GM18873 (cell line): ENCODE results near the gene KCP.

Experiments
- ATAC-seq: cut with Tn5 transposase; IDR thresholded peaks from one replicate; pipeline ENCODE4 v1.9.1; 2021; ENCODE audit warnings: mild to moderate bottlenecking, moderate library complexity, moderate number of reproducible peaks; ENCODE audit not compliant: unreplicated experiment, low FRiP score

The KCP gene

DNA sequence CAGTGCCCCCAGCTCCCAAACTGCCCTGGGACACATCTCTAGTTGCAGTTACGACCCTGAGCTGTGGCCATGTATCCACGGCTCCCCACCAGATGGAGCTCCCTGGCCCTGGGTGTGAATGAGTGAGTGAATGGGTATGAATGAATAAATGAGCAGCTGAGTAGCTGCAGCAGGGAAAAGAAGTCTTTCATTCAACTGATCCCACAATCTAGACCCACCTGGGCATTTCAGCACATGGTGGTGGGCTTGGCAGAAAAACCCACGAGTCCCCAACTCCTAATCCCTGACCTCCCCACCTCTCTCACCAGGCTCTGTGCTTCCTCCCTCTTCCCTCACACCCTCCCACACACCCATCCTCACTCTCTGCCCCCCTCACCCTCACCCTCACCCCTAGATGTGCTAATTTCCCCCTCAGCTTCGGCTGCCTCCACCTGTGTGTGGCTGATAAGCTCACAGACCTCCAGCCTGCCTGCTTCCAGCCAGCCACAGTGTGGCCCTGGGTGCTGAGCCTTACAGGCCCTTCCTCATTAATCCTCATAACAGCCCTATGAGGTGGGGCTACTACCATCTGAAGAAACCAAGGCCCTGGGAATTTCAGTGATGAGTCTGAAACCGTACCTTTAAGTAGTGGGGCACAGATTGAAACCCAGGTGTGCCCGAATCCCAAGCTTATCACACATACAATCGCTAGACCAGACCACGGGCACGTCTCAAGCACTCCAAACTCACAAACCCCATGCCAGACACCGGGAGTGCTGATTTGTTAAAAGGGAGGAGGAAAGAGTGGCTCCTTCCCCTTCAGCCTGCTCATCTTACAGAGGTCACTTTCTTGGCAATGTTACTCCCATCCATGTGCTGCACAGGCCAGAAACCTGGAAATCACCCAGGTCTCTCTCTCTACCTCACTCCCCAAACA, 50.1 kb downstream of the KCP start:
- no peak for ATAC-seq

DNA sequence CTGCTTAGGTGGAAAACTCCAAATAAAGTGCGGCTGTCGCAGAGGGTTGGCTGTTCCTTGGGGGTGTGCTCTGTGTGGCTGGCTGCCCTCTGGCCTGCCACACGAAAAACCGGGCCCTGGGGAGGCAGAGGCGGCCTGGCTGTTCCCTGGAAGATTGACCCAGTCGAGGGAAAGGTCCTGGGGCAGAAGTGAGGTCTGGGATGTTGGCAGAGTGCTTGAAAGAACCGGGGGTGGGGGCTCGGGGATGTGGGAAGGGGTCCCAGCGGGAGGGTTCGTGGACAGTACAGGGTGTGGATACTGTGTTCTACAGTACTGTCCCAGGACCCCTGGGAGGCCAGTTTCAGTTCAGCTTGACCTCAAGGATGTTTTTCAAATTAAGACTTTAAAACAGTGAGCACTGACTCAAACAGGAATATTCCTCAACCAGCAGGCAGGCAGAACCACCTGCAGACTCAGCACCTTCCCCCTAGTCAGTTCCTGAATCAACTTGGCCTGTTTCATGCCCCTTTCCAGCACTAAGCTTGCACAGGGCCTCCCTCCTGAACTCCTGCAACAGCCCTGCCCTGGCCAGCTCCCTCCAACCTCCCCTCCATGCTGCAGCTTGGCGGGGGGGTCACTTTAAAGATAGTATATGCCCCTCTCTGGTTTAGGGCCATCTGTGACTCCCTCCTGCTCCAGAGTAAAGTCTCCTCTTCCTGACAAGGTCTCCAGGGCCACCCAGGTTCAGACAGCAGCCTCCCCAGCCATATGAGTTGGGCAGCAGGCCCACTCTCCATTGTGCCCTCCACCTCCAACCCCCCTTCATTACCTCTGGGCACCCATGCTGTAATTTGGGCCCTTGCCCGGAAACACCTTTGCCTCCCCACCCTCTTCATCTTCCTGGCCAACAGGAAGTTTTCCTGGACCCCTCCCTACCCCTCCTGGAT, 51.0 kb downstream of the KCP start:
- ATAC-seq: no peak

DNA sequence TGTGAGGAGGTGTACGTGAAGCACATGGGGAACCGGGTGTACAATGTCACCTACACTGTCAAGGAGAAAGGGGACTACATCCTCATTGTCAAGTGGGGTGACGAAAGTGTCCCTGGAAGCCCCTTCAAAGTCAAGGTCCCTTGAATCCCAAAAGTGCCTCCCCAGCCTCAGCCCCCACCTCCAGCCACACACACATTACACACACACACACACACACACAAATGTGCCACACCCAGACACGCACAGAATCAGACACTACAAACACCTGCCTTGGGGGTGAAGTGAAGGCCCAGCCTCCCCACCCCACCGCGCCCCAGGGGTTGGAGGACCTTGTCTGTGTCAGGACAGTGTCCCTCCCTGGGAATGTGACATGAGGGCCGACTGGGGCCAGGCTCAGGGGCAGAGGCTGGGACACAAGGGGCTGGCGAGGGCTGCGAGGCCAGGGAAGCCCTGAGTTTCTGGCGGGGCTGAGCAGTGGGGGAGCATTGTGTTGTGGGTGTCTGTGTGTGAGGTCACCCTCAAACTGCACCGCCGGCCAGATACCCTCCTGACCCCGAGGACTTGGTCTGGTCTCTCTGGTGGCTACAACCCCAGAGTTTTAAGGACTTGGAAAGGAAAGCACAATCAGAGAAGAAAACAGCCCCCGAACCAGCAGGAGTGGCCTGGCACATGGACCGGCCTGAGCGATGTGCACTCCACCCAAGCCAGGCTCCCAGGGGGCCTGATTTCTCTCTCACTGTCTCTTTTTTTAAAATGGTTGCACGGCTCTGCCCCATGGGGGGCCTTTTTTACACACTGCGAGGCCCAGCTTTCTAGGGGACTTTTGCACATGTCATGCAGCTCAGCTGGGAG, 51.9 kb downstream of the KCP start:
- ATAC-seq: no peak

DNA sequence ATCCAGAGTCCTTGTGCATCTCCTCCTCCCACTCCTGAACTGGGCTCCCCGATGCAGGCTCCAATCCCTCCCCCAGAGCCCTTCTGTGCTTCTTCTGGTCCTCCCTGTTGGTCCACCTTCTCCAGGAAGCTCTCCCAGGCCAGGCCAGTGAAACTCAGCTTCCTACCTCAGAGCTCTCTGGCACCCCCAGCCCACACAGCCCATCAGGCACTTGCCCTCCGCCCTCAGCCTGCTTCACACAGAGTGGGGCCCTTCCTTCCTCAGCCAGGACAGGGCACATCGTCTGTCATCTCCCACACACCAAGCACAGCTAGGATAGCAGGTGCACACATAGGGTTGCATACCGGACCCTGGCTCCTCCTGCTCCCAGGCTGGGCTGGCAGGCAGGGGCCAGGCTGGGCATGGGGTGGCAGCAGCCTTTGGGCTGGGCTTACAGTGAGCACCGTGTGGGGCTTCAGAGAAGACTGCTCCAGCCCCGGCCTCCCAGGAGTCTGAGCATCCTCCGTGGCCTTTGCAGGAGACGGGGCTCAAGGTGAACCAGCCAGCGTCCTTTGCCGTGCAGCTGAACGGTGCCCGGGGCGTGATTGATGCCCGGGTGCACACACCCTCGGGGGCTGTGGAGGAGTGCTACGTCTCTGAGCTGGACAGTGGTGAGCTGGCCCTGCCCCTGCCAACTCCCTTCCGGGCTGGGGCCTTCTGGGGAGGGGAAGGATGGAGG, 54.3 kb downstream of the KCP start:
- no peak for ATAC-seq

DNA sequence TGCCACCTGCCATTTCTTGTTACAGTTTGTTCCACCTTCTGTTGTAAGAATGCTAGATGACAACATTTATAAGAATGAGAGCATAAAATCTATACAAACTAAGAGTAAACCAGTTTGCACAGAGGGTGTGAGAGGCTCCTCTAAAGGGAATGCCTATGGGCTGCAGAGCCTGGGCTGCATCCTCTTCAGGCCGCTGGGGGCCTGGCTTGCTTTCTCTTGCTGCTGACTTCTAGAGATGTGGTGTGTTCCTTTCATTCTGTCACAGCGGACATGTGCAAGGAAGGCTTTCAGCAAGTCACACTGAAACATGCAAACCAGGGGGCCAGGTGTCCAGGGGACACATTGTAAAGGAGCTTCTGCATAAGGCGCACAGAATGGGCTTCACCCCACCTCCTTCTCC, 55.0 kb downstream of the KCP start:
- no peak for ATAC-seq

DNA sequence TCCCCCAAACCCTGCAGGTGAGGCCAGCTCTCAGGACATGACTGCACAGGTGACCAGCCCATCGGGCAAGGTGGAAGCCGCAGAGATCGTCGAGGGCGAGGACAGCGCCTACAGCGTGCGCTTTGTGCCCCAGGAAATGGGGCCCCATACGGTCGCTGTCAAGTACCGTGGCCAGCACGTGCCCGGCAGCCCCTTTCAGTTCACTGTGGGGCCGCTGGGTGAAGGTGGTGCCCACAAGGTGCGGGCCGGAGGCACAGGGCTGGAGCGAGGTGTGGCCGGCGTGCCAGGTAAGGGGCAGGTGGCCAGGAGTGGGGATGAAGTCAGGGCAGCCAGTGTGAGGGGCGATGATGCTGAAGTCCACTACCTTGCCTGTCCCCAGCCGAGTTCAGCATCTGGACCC, 56.1 kb downstream of the KCP start:
- ATAC-seq: no peak

DNA sequence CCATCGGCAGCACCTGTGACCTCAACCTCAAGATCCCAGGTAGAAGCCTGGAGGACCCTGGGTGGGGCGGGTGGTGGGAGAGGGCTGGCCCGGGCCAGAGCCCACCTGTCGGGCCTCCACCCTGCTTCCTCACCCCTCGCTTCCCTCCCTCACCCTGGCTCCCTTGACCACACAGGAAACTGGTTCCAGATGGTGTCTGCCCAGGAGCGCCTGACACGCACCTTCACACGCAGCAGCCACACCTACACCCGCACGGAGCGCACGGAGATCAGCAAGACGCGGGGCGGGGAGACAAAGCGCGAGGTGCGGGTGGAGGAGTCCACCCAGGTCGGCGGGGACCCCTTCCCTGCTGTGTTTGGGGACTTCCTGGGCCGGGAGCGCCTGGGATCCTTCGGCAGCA, 56.7 kb downstream of the KCP start:
- ATAC-seq: no peak

DNA sequence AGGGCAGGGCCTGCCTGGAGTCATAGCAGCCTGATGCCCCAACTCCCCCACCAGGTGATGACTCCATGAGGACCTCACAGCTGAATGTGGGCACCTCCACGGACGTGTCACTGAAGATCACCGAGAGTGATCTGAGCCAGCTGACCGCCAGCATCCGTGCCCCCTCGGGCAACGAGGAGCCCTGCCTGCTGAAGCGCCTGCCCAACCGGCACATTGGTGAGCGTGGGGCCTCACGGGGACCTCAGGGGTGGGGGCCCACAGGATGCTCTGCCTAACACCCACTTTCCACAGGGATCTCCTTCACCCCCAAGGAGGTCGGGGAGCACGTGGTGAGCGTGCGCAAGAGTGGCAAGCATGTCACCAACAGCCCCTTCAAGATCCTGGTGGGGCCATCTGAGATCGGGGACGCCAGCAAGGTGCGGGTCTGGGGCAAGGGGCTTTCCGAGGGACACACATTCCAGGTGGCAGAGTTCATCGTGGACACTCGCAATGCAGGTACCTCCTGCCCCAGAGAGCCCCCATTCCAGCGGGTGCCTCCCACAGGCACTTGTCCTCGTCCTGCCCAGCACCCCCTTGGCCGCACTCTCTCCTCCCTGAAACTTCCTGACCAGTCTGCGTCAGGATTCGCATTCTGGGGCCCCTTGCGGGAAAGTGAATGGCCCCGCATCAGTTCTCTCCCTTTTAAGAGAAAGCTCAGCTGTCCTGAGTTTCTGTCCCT, 57.8 kb downstream of the KCP start:
- no peak for ATAC-seq

DNA sequence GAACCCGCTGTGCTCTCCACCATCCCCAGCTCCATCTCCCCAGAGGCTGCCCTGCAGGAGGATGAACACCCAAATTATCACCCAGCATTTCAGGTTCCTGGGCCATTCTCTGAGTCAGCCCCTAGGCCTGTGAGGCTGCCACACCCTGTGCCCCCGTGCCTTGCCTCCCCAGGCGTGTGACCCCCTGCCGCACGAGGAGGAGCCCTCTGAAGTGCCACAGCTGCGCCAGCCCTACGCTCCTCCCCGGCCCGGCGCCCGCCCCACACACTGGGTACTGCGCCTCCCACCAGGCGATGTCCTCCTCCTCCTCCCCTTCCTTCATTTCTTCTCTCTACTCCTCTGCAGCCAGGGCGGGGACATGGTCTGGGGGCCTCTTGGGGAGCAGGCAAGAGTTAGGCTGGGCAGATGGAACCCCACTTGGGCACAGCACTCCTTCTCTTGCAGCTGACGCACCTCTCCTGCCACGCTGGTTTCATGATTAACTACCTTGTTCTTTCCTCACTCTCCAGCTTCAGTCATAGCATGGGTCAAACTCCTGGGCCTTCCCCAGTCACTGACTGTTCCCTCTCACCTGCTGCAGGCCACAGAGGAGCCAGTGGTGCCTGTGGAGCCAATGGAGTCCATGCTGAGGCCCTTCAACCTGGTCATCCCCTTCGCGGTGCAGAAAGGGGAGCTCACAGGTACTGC, 60.6 kb downstream of the KCP start:
- ATAC-seq: no peak

DNA sequence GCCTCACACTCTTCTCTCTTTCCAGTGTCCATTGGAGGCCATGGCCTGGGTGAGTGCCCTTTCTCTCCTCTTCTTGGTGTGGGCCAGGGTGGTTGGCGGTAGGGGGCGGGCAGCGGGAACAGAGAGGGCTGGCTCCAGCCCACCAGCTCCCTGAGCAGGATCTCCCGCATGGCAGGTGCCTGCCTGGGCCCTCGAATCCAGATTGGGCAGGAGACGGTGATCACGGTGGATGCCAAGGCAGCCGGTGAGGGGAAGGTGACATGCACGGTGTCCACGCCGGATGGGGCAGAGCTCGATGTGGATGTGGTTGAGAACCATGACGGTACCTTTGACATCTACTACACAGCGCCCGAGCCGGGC, 61.4 kb downstream of the KCP start:
- ATAC-seq: no peak

DNA sequence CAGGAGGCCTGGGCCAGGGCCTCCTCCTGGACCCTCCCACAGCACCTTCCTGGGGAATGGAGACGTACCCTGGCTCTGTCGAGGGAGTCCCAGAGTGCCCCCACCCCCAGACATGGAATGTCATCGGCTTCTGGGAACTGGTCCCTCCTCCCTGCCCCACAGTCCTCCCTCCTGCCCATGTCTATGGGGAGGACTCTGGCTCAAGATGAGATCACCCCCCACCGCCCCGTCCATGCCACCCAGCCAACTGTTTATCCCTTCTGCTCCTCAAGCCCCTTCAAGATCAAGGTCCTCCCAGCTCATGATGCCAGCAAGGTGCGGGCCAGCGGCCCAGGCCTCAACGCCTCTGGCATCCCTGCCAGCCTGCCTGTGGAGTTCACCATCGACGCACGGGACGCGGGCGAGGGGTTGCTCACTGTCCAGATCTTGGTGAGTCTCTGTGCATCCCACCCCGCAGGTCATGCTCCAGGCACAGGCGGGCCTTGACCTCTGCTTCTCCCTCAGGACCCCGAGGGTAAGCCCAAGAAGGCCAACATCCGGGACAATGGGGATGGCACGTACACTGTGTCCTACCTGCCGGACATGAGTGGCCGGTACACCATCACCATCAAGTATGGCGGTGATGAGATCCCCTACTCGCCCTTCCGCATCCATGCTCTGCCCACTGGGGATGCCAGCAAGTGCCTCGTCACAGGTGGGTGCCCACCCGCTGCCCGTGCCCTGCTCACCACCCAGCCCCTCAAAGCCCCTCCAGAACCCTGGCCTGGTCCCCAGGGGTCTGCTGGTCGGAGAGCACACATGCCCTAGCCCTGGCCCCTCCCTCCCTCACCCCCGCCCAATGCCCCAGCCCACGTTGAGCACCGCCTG, 62.0 kb downstream of the KCP start:
- ATAC-seq: no peak

DNA sequence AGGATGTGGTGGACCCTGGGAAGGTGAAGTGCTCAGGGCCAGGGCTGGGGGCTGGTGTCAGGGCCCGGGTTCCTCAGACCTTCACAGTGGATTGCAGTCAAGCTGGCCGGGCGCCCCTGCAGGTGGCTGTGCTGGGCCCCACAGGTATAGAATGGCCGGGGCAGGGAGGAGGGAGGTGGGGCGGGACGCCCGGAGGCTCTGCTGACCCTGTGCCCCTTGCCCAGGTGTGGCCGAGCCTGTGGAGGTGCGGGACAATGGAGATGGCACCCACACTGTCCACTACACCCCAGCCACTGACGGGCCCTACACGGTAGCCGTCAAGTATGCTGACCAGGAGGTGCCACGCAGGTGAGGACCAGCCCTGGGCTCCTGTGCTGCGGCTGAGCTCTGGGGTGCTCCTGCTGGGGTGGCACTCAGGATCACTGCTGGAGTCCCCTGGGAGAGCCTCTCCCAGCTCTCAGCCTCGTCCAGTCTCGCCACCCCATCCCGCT, 62.7 kb downstream of the KCP start:
- no peak for ATAC-seq

DNA sequence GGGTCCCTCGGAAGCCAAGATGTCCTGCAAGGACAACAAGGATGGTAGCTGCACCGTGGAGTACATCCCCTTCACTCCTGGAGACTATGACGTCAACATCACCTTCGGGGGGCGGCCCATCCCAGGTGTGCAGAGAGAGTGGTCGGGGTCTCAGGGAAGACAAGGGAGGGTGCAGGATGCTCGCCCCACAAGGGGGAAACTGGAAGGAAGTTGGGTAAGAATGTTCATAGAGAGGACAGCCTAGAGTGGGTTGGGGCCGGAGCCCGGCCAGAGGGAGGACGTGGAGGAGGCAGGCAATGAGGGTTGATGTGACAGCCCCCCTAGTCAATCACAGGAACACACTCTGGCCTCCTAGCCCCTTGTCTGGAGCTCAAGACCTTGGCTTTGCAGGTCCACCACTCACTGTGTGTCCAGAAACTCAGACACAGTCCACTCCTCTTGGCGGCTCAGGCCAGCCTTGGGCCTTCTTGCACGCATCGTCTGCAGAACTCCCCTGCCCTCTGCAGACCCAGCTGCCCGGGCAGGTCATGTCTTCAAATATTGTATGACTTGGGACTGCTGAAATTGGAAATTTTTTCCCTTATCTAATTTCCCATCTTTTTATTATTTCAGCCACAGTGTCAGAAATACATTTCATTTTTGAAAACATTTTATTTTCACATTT, 63.6 kb downstream of the KCP start:
- no peak for ATAC-seq

DNA sequence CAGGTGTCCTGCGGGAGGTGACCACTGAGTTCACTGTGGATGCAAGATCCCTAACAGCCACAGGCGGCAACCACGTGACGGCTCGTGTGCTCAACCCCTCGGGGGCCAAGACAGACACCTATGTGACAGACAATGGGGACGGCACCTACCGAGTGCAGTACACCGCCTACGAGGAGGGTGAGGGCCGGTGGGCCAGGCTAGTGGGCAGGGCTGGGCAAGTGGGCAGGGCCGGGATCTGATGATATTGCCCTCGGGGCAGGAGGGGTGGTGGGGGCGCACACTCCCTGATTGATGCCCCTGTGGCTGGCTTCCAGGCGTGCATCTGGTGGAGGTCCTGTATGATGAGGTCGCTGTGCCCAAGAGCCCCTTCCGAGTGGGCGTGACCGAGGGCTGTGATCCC, 64.5 kb downstream of the KCP start:
- no peak for ATAC-seq

DNA sequence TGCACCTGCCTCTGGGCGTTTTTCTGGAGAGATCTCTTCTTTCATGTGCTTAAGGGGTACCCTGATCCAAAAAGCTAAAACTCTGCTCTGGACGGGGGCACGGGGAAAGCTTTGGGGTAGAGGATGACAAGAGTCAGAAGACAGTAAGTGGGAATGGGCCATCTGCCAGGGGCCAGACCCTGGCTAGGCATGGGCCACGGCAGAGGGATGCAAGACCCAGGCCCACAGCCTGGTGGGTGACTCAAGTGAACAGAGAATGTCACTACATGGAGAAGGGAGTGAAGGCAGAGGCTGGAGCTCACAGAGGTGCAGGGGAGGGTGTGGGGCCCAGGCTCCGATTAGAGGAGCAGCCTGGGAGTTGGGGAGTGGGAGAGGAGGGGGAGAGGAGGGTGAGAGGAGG, 65.0 kb downstream of the KCP start:
- ATAC-seq: no peak

DNA sequence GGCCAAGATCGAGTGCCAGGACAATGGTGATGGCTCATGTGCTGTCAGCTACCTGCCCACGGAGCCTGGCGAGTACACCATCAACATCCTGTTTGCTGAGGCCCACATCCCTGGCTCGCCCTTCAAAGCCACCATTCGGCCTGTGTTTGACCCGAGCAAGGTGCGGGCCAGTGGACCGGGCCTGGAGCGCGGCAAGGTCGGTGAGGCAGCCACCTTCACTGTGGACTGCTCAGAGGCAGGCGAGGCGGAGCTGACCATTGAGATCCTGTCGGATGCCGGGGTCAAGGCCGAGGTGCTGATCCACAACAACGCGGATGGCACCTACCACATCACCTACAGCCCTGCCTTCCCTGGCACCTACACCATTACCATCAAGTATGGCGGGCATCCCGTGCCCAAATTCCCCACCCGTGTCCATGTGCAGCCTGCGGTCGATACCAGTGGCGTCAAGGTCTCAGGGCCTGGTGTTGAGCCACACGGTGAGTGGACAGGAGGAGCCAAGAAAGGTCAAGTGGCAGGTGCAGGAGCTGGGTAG, 65.7 kb downstream of the KCP start:
- ATAC-seq: no peak
